ENCODE results near the gene NUMA1. TPM values are rescaled to one million over a fixed set of nuclear protein-coding genes. Genes with fewer than 3 reads are reported as not detected.

Gene NUMA1
- total RNA-seq, 1 experiment from 2014 or later, result 145 TPM

DNA sequence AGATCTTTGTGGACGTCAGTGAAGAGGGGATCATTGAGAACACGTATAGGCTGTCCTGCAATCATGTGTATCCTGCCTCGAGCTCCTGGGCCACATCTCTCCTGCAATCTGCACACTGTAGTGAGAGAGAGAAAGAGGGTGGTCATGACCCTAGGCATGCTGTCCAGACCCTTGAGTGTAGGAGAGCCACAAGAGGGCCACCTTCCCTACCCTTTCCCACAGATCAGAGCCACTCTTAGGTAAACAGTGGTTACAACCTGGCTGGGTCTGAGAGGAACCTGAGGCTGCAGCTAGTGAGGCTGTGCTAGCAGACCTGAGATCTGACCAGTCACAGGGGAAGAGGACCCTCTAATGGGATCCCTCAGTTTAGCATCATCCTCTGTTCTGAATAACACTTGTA is 85.6 kb downstream of the NUMA1 start:
- intact Hi-C loops (cut with micrococcal nuclease; ENCODE audit: unreplicated experiment), result no loop called here

GRCh38 chr11:71992136-71992730 is 88.1 kb downstream of the NUMA1 start:
- no peaks in the 10 kb centered on the region for H3K9me3 ChIP-seq (ENCODE audit: control insufficient read depth, insufficient read depth, low read depth, low read length)
- ATAC-seq, result no peak
- no TSS peak for BruUV-seq (replicated peaks)

More for the DNA sequence above, 85.6 kb downstream of the NUMA1 start:
- in situ Hi-C loops (cut with HindIII; ENCODE audit: low pct_unique_long_range_greater_than_20kb, low sequenced_read_pairs), result no loop called here
- no peak for TF ChIP-seq POLR2AphosphoS5 (IDR thresholded peaks at IDR 0.05; ENCODE audit: low read depth, low read length)
- no peak for TF ChIP-seq SIN3A (IDR thresholded peaks at IDR 0.05; ENCODE audit: borderline replicate concordance, insufficient read depth, low read depth, low read length)
- no peak for TF ChIP-seq TCF7L2 (IDR thresholded peaks at IDR 0.05; ENCODE audit: low read depth, low read length)
- TF ChIP-seq, protein P1, sequence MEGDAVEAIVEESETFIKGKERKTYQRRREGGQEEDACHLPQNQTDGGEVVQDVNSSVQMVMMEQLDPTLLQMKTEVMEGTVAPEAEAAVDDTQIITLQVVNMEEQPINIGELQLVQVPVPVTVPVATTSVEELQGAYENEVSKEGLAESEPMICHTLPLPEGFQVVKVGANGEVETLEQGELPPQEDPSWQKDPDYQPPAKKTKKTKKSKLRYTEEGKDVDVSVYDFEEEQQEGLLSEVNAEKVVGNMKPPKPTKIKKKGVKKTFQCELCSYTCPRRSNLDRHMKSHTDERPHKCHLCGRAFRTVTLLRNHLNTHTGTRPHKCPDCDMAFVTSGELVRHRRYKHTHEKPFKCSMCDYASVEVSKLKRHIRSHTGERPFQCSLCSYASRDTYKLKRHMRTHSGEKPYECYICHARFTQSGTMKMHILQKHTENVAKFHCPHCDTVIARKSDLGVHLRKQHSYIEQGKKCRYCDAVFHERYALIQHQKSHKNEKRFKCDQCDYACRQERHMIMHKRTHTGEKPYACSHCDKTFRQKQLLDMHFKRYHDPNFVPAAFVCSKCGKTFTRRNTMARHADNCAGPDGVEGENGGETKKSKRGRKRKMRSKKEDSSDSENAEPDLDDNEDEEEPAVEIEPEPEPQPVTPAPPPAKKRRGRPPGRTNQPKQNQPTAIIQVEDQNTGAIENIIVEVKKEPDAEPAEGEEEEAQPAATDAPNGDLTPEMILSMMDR (IDR thresholded peaks at IDR 0.05), result no peak
- TF ChIP-seq REST (IDR thresholded peaks at IDR 0.05; ENCODE audit: insufficient read depth in 1 of 2, low read depth in 2 of 2, low read length in 1 of 2), result no peak
- H3K9me3 ChIP-seq (ENCODE audit: control insufficient read depth, insufficient read depth, low read depth, low read length), result no peaks in the 10 kb centered on the region
- H3K4me1 ChIP-seq (ENCODE audit: control insufficient read depth, insufficient read depth, low read length), result no peaks in the 10 kb centered on the region
- ATAC-seq (no peak), DNase-seq (ENCODE audit: low read depth, low spot score) (no peak)
- ChIA-PET CTCF (no interaction called here), POLR2A (no interaction called here)
- peaks cover 2% of the 10 kb centered on the region; the same call in 1 of the 2 replicates for H3K36me3 ChIP-seq (ENCODE audit: control insufficient read depth, insufficient read depth, low read length)
- no TSS peak for BruUV-seq (replicated peaks)
- H3K4me3 ChIP-seq (ENCODE audit: low read depth in 2 of 2, low read length in 2 of 2), result no peak overlapping the region
- no peaks in the 10 kb centered on the region for H3K27me3 ChIP-seq (ENCODE audit: control insufficient read depth, insufficient read depth, low read length)
- no peak overlapping the region for H3K27ac ChIP-seq (ENCODE audit: low read length)

More at GRCh38 chr11:71992136-71992730, 88.1 kb downstream of the NUMA1 start:
- Histone ChIP-seq H3K4me1 (ENCODE audit: control insufficient read depth, insufficient read depth, low read length) (no peaks in the 10 kb centered on the region), H3K27me3 (ENCODE audit: control insufficient read depth, insufficient read depth, low read length) (no peaks in the 10 kb centered on the region), H3K4me3 (ENCODE audit: low read depth in 2 of 2, low read length in 2 of 2) (no peak overlapping the region), H3K27ac (ENCODE audit: low read length) (no peak overlapping the region), H3K36me3 (ENCODE audit: control insufficient read depth, insufficient read depth, low read length) (no peaks in the 10 kb centered on the region)
- POLR2A ChIA-PET, result no interaction called here
- no peak for DNase-seq (ENCODE audit: low read depth, low spot score)
- no peak for TF ChIP-seq POLR2AphosphoS5 (IDR thresholded peaks at IDR 0.05; ENCODE audit: low read depth, low read length)
- no peak for TF ChIP-seq REST (IDR thresholded peaks at IDR 0.05; ENCODE audit: insufficient read depth in 1 of 2, low read depth in 2 of 2, low read length in 1 of 2)
- TF ChIP-seq, protein P1 (IDR thresholded peaks at IDR 0.05), result no peak
- TF ChIP-seq SIN3A (IDR thresholded peaks at IDR 0.05; ENCODE audit: borderline replicate concordance, insufficient read depth, low read depth, low read length), result no peak
- no peak for TF ChIP-seq TCF7L2 (IDR thresholded peaks at IDR 0.05; ENCODE audit: low read depth, low read length)
- intact Hi-C loops (cut with micrococcal nuclease; ENCODE audit: unreplicated experiment) (no loop called here), in situ Hi-C loops (cut with HindIII; ENCODE audit: low pct_unique_long_range_greater_than_20kb, low sequenced_read_pairs) (no loop called here)
- CTCF ChIA-PET, result no interaction called here
